ENCODE measurements around the gene MUC4.

The MUC4 gene

DNA sequence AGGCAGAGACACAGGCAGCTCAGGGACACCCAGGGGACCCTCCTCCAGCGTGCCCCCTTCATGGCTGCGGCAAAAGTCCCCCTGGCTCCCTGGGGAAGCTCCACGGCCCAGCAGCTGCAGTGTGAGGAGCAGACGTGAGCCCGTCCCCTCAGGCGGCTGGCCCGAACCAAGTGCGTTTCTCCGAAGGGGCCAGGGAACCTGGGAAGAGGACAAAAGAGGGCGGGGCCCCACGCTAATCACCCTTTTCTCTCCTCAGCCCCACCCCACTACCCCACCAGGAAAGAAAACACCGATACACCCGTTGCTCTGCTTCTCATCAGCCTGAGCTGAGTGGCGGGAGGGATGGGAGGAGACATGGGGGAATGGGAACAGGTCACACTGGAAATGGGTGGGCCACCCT, at the start of gene MUC4:
Gene MUC4, minus strand, starts transcription at position 174 of the 400 bp plus-strand sequence. Its CDS starts 112 bp downstream, at position 62.
- DNase-seq (ENCODE audit: low read depth) = no peak

- no peak for DNase-seq (ENCODE audit: low read depth)
Measured at GRCh38 chr3:195860456-195860855, 48.7 kb upstream of the MUC4 start.

GRCh38 chr3:195859846-195860411, 48.2 kb upstream of the MUC4 start:
- DNase-seq (ENCODE audit: low read depth) = no peak

DNA sequence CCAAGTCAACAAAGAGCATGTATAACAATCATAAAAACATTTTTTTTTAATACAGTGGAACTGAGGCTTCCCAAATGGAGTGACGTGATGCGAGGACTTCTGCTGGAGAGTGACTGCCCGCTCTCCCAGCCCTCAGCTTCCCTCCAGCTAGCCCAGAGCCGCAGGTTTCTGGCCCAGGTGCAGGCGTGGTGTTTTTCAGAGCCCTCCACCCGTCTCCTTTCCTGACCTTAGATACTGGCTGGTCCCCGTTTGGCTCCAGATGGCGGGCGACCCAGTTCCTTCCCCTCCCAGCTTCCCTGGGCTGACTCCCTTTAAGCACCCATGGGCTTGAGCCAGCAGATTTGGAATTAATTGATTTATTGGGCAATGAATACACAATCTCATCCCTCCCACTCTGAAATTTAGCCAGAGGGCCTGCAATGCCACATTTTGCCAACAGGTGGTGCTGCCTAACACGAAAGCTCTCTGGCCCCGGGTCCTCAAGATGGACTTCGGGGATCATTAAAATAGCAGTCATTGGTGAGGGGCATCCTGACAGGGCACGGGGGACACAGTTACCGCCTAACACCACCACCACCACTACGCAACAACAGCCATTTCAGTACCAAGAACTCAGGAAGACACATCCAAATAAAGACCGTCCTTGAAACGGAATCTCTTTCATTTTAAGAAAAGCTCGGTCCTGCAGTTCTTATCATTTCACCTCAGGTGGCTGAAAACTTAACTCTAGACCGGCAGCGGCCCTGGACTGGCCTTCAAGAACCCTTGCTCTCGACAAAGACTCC, 47.5 kb upstream of the MUC4 start:
- no peak for DNase-seq (ENCODE audit: low read depth)

- DNase-seq (ENCODE audit: low read depth) = peak; percentile 64
Measured at GRCh38 chr3:195856410-195857084, 44.8 kb upstream of the MUC4 start.

- no peak for DNase-seq (ENCODE audit: low read depth)
Measured at GRCh38 chr3:195855471-195856409, 44.0 kb upstream of the MUC4 start.

DNA sequence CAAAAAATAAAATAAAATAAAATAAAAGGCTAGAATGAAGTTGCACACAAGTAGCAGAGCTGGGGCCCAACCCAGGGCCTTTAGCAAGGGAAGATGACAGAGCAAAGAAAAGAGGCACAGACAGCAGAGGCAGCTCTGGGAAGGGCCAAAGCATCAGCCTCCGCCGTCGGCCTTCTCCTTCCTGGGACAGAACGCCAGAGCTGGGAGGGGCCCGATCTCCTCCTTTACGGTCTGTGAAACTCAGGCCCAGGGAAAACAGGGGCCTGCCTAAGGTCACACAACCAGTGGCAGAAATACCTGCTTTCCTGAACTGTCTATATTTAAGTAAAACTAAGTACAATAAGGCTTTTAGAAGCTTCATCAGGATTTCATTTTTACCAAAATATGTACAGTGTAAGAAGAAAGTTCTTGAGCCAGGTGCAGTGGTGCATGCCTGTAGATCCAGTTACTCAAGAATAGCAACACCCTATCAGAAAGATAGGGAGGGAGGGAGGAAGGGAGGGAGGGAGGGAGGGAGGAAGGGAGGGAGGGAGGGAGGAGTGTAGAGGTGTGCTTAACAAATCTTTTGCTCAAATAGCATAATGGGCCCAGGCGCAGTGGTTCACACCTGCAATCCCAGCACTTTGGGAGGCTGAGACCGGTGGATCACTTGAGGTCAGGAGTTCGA, 43.0 kb upstream of the MUC4 start:
- no peak for DNase-seq (ENCODE audit: low read depth)

- no peak for DNase-seq (ENCODE audit: low read depth)
Measured at GRCh38 chr3:195853996-195854395, 42.3 kb upstream of the MUC4 start.

DNA sequence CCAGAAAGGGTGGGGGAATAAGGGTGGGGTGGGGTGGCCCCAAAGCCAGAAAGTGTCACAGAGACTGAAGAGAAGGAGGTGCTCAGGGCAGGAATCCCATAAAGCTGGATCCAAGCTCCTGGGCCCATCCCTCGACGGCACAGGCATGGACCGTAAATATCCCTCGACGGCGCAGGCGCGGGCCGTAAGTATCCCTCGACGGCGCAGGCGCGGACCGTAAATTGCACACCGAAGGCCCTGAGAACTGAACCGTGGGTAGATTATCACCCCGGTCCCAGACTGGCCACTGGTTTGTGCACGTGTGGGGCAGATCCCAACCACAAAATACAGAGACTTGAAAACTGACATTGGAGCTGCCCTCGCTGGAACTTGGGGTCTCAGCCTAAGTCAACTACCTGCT, 41.3 kb upstream of the MUC4 start:
- no peak for DNase-seq (ENCODE audit: low read depth)

- DNase-seq (ENCODE audit: low read depth) = peak; percentile 81
Measured at GRCh38 chr3:195850857-195851543, 39.3 kb upstream of the MUC4 start.

- DNase-seq (ENCODE audit: low read depth) = no peak
Measured at GRCh38 chr3:195849322-195850074, 37.8 kb upstream of the MUC4 start.

DNA sequence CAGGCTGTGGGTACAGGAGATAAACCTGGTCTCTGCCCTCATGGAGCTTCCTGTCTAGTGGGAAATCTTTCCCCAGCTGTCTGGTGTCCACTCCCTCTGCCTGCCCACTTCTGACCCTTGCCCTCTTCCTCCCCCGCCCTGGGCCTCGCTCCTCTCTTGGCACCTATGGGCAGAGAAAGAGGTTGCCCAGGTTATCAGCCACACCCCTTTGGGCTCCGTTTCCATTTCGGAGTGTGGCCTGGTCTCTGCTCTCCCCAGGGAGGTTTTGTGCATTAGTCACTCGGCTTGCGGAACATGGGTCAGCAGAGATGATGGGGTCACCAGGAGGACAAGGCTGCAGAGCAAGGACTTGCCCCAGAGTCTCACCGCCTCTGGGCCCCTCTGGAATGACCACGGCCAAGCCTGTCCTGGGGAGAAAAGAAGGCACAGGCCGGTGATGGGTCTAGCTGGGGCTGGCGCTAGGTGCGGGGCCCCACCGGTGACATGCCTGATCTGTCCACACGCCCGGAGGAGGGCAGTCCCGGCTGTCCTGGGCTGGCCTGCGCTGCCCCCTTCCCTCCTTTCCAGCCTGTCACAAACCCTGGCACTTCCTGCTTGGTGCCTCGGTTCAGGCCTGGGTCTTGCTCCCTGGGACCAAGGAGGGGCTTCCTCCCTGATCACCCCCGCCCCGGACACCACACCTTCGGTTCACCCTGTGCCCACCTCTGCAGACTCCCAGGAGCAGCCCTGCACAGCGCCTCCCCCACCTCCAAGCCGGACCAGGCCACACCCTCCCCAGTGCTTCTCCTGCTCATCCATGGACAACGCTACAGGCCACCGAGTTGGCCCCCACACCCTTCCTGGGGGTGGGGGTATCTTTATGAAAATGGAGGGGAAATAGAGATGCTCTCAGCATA, 35.6 kb upstream of the MUC4 start:
- DNase-seq (ENCODE audit: low read depth) = no peak

GRCh38 chr3:195845483-195845882, 33.8 kb upstream of the MUC4 start:
- DNase-seq (ENCODE audit: low read depth) = no peak

- no peak for DNase-seq (ENCODE audit: low read depth)
Measured at GRCh38 chr3:195844671-195845218, 33.0 kb upstream of the MUC4 start.

DNA sequence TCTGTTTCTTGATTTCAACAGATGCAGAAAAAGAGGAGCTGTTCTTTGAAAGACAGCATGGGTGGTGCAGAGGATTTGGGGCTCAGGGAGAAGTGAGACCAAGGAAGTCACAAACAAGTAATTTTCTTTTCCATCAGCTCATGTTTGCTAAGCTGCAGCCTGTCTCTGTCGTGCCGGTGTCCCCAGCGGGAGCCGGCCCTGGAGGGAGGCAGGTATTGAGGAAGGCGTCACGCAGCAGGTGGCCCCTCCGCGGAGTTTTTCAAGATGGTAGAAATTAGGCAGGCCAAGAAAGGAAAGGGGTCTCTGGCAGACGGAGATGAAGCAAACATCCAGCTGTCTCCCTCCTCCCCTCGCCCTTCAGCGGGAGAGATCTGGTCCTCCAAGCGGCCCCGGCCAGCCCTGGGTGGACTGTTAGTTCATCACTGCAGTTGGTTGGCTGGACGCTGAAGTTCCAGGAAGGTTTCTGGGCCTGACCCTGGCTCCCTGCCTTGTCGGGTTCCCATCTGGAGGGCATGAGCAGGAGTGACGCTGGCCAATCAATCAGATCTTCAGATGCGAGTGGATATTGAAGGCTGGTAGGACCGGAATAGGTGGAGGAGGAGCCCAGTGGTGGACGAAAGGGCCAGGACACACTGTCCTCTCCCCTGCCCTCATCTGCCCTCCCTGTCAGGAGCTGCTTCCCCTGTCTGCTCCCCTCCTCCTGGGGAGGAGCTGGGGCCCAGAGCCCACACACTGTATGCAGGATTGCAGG, 27.7 kb upstream of the MUC4 start:
- no peak for DNase-seq (ENCODE audit: low read depth)

GRCh38 chr3:195838714-195839113, 27.0 kb upstream of the MUC4 start:
- DNase-seq (ENCODE audit: low read depth) = no peak

- DNase-seq (ENCODE audit: low read depth) = no peak
Measured at GRCh38 chr3:195836476-195837135, 24.9 kb upstream of the MUC4 start.

DNA sequence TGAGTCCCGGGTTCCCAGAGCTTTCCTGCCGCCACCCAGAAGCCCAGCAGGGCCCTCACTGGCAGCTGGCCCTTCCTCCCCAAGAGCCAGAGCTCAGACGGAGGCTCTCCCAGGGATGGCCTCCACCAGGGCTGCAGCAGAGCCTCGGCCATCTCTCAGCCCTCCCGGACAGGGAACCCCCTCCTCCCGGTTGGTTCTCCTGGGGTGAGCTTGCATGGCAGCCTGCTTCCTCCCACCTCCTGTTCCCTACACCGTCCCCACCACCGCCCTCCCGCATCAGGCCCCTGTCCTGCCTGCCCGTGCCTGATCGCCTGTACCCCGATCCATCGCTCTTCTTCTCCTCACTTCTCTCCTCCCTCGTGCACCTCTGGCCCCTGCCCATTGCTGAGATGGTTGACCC, 24.1 kb upstream of the MUC4 start:
- no peak for DNase-seq (ENCODE audit: low read depth)

All from CMK (cell line).